ENCODE results near the gene DDR1.

- no peak for TF ChIP-seq ZNF274 (IDR thresholded peaks at IDR 0.05; ENCODE audit: low read depth, low read length)
- TF ChIP-seq YY1 (IDR thresholded peaks at IDR 0.05; ENCODE audit: insufficient read depth, insufficient read length): no peak
- TF ChIP-seq SUZ12 (IDR thresholded peaks at IDR 0.05; ENCODE audit: extremely low read depth, insufficient read depth, insufficient read length): no peak
These were observed 41.3 kb upstream of the DDR1 start for GRCh38 chr6:30842754-30843610.

All from NT2/D1 (cell line).